Stimulated activated naive CD4-positive, alpha-beta T cell (primary cell): Measurements from ENCODE around the gene RCOR3.
A peak's percentile ranks its signal among the peaks of the same experiment; 100 is the strongest.
"Not testable (repeated sequence)": the region's sequence is repeated elsewhere in the genome, so short reads cannot be mapped to it uniquely, and the experiment has no call there.

Experiments
- DNase-seq, 6 experiments: peaks; one replicate each; lab custom pipeline; 2025; lab: John Stamatoyannopoulos, UW

RCOR3 gene

GRCh38 chr1:211258756-211259637 is at the start of gene RCOR3:
RCOR3 (plus strand) TSS chr1:211259366; CDS start chr1:211259561, 195 bp downstream.
- peak; percentile 81 to 89 (median 85) for DNase-seq

- no peak for DNase-seq
These were observed 49.1 kb upstream of the RCOR3 start for GRCh38 chr1:211210052-211210451.

- DNase-seq, result no peak
These were observed 48.2 kb upstream of the RCOR3 start for GRCh38 chr1:211210965-211211364.

GRCh38 chr1:211213702-211214101 is 45.5 kb upstream of the RCOR3 start:
- DNase-seq, result no peak

- no peak for DNase-seq
These were observed 43.6 kb upstream of the RCOR3 start for GRCh38 chr1:211215577-211215976.

GRCh38 chr1:211217392-211217791 is 41.8 kb upstream of the RCOR3 start:
- no peak for DNase-seq

- DNase-seq, result not testable (repeated sequence)
These were observed 36.5 kb upstream of the RCOR3 start for GRCh38 chr1:211222469-211223234.

- peak; percentile 23 to 74 (median 60) for DNase-seq
These were observed 30.4 kb upstream of the RCOR3 start for GRCh38 chr1:211228573-211229364.

GRCh38 chr1:211229365-211229759 is 29.8 kb upstream of the RCOR3 start:
- no peak for DNase-seq

- no peak for DNase-seq
These were observed 27.3 kb upstream of the RCOR3 start for GRCh38 chr1:211231873-211232272.

GRCh38 chr1:211236633-211237320 is 22.4 kb upstream of the RCOR3 start:
- DNase-seq, result no peak

GRCh38 chr1:211237579-211237978 is 21.6 kb upstream of the RCOR3 start:
- DNase-seq, result no peak

GRCh38 chr1:211240567-211240966 is 18.6 kb upstream of the RCOR3 start:
- not testable (repeated sequence) for DNase-seq

- no peak for DNase-seq
These were observed 18.1 kb upstream of the RCOR3 start for GRCh38 chr1:211241071-211241470.

GRCh38 chr1:211243639-211244038 is 15.5 kb upstream of the RCOR3 start:
- DNase-seq, result not testable (repeated sequence)

GRCh38 chr1:211246583-211246982 is 12.6 kb upstream of the RCOR3 start:
- not testable (repeated sequence) for DNase-seq

- no peak for DNase-seq
These were observed 11.2 kb upstream of the RCOR3 start for GRCh38 chr1:211247921-211248320.

- not testable (repeated sequence) for DNase-seq
These were observed 9.6 kb upstream of the RCOR3 start for GRCh38 chr1:211249611-211250010.

- no peak for DNase-seq
These were observed 1.3 kb upstream of the RCOR3 start for GRCh38 chr1:211257826-211258225.

- DNase-seq, result peak; percentile 30 to 78 (median 52)
These were observed 833 bp upstream of the RCOR3 start for GRCh38 chr1:211258310-211258755.

GRCh38 chr1:211259638-211260126 is 516 bp downstream of the RCOR3 start:
- peak in 3 of 6 experiments; percentile 67 to 69 (median 68) for DNase-seq
